Islet of Langerhans (tissue), 1 donor: ENCODE measurements around the gene ALDH8A1.

Source experiments
- FAIRE-seq: peaks from one replicate; lab custom pipeline; 2011; peaks lifted over from hg19 to GRCh38; lab: Jason Lieb, UNC

Gene ALDH8A1

DNA sequence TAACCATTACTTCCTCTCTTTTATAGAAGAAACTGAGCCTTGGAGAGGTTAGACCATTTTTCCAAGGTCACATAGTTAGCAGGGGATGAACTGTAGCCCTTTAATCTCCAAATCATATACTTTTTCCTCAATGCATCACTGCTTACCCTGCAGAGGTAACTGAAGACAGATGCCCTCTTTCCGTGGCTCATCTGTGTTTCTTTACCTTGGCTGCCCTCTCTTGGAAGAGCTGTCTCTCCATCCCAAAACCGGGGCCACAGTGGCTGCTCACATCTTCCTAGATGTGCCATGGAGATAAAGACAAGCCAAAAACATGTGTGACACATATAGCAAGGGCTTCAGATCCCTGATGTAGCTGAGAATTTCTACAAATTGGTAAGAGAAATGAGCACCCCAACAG lies 581 bp upstream of the ALDH8A1 start:
- no peak for FAIRE-seq

DNA sequence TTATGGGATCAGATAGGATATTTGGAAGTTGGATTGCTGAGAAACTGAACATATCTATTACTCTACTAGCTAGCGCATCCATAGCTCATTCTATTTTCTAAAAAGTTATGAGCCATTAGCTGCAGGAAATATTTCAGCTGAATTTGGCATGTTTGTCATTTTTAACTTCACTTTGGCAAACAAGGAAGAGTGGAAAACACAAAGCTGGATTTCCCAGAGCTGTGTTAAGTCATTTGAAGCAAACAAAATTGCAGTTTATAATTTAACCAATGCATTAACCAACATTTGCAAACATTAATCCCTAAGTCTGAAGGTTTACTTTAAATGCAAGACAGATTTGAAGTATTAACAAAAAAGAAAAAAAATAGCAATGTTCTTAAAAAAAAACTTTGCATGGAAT lies 1.2 kb downstream of the ALDH8A1 start:
- no peak for FAIRE-seq

DNA sequence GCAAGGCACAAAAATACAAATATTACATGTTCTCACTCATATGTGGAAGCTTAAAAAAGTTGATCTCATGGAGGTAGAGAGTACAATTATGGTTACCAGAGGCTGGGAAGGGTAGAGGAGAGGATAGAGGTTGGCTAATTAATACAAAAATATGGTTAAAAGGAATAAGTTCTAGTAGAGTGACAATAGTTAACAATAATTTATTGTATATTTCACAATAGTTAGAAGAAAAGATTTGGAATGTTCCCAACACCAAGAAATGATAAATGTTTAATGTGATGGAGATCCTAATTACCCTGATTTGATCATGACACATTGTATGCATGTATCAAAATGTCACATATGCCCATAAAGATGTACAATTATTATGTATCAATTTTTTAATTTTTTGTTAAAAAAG lies 1.8 kb downstream of the ALDH8A1 start:
- FAIRE-seq, result no peak

DNA sequence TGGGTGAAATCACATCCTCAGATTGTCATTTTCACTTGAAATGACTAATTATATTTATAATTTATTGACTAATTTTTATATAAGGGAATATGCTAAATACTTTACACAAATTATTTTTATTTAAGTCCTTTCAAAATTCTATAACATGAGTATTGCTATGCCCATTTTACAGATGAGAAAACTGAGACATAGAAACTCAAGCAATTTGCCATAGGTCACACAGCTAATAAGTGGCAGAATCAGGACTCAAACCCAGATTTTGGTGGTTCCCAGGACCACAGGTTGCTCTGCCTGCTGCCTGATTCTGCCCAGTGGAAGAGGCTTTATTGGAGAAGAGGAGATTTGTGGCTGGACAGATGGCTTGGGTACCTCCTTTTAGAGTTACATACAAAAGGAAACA lies 4.9 kb downstream of the ALDH8A1 start:
- no peak for FAIRE-seq

DNA sequence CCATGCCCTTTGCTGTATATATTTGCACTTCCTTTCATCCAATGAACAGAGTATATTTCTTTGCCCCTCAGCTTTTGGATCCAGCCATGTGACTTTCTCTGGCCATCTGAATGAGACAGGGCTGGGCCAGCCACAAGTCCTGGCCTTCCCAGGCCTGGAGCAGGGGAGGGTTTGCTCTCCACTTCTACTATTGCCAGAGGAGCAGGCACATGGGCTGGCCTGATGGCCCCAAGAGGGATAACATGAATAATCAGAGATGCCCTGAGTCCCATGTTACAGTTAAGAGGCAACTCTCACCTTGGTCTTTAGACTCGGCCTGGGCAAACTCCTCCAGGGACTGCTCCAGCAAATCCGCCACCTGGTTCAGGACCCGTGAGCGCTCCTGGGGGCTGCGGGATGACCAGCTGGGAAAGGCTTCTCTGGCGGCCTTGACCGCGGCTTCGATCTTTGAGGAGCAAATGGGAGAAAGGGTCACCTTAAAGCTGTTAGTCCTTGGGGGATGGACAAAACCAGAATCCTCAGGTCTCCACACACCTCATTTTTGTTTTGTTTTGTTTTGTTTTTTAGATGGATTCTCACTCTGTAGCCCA lies 6.3 kb downstream of the ALDH8A1 start:
- FAIRE-seq, result no peak

DNA sequence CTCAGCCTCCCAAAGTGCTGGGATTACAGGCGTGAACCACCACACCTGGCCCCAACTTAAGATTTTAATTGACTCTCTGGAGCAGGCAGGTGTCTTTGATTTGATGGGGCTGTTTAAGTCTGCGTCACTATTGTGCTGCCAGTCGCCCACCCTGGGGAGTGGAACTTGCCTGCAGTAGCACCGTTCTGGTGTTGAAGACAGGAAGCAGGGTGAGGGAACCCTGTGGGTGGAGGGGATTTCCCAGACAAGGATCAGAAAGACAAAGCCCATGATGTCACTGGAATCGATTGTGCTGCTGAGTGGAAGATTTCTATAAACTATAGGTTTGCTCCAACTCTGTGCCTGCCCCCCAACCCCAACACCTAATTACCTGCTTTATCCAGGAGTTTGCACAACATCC lies 11.0 kb downstream of the ALDH8A1 start:
- FAIRE-seq, result no peak

DNA sequence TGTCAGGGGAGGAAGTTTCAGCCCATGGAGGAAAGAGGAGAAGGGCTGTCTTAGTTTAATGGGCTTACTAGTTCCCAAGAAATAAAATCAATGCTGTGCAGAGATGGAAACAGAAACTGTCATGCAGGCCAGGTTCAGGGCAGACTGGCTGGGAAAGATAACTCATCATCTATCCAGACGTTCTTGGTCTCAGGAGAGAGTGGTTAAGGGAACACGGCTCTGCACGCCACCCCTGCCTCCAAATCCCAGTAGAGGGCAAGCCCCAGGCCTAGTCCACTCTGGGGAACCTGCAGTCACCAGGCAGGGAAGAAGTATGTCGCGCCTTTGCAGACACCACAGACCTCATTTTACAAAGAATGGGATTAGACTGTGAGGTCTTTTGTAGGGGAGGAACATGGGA lies 12.5 kb downstream of the ALDH8A1 start:
- FAIRE-seq, result no peak

DNA sequence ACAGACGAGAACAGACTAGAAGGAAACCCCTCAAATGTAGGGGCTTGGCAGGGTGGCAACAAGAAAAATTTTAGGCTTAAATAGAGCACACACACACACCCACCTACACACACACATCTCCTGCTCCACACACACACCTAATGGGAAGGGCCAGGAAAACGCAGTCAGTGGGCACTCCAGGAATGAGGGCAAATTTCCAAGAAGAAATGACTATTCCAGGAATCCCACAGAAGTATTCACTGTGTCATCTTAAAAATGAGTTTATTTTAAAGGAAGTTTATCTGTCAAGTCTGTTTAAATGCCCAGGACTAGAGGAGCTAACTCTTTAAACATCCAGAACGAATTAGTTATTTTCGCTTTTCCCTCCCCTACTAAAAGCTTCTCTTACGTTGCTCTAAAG lies 13.0 kb downstream of the ALDH8A1 start:
- no peak for FAIRE-seq

DNA sequence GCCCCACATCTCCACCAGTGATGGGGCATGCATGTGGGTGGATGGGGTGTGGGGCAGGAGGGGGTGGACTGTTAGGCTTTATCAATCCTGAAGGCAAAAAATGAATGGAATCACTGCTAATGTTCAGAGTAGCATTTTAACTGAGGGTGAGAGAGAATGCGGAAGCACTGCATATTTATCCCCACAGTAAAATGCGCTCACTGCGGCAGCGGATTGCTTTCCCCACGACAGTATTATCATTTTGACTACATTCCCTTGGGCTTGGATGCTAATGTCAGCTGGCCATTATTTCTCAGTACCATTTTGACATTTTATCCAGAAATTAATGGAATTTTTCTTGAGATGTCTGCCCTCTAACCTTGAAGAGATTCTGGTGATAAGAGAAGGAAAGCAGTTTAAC lies 13.4 kb downstream of the ALDH8A1 start:
- FAIRE-seq, result no peak

DNA sequence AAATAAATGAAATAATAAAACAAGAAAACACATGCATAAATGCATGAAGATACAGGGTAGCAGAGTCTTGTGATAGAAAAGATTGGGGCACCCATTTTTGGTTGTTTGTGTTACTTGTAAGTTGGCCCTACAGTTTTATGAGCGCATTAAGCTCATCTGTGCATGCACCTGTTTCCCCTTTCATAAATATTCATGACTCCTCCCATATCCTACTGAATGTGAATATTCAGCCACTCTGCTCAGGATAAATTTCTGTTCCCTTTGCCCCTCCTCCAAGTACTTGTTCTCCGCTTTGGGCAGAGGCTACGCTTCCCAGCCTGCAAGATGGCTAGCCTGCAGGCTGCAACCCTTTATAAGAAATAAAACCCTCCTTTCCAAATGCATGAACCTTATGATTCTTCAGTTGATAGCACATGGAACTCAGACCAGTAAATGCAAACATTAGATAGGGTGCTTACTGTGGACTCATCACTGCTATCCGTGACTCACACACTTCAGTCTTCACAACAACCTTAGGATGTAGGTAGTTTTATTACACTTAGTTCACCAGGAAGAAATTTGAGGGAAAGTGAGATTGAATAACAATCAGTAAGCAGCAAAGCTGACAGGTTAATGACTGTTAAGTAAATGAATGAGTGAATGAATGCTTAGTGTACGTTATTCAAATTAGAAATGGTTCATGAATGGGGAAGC lies 15.0 kb downstream of the ALDH8A1 start:
- no peak for FAIRE-seq

DNA sequence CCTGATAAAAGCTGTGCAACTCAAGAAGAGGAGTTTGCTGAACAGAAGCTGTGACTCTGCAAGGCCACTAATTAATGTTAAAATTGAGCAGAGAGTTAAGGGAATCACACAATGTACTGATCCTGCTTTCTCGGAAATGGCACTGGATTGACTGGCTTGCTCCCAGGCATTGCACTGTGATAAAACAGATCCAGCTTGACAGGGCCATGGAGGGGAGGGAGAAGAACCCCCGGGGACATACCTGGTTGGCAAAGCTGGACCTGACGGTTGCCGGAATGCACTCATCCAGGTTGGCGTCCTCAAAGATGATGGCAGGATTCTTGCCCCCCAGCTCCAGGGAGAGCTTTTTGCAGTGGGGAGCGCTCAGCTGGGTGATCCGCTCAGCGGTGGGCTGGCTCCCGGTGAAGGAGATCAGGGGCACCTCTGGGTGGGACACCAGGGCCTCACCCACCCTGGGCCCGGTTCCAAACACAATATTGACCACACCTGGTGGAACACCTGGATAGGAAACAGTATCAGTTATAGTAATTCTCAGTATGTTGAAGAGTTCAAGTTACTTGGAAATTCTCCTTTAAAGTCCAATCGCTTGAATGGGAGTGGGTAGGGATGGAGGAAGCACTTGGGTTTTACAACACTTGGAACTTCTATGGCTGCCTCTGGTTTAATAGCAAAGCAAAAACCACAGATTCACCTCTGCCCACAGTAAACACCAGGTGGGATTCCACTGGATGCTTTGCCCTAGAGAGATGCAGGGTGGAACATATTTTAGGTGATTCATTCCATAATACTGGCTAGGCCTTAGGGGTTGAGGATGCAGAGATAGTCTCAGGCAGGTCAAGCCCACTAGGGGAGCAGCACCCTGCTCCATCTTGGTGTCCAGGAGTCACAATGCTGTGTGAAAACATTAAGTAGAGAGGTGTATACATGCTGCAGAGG lies 17.1 kb downstream of the ALDH8A1 start:
- no peak for FAIRE-seq

DNA sequence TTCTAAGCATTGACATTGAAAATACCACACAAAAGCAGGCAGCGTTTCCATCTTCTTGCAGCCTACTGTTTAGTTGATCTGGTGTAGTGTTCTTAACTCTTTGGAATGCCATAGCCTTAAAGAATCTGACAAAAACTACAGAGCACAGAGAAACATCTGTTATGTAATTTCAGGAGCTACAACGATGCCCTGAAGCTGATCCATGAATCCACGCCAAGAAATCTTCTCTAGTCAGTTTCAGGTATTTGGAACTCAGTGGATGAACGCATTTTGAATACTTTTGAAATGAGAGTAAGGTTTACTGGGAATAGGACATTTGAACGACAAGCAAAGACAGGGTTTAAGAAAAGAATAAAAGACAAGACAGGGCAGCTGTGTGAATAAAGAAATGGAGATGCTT lies 17.8 kb downstream of the ALDH8A1 start:
- FAIRE-seq, result no peak

DNA sequence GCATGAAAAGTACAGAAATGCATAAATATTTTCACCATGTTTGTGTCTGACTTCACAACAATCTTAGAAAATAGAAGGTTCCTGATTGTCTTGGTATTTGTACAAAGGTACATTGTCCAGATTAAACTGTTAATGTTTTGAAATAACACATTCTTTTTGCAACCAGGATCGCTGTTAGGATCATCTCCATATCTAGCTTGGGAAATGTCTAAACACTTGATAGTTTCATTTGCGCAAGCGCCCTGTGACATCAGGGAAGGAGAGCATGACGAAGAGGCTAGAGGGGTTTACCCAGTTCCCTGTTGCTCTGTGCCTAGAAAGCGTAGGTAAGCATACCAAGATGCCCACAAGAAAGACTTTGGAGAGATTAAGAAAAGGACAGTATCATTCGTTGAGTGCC lies 19.4 kb downstream of the ALDH8A1 start:
- no peak for FAIRE-seq

DNA sequence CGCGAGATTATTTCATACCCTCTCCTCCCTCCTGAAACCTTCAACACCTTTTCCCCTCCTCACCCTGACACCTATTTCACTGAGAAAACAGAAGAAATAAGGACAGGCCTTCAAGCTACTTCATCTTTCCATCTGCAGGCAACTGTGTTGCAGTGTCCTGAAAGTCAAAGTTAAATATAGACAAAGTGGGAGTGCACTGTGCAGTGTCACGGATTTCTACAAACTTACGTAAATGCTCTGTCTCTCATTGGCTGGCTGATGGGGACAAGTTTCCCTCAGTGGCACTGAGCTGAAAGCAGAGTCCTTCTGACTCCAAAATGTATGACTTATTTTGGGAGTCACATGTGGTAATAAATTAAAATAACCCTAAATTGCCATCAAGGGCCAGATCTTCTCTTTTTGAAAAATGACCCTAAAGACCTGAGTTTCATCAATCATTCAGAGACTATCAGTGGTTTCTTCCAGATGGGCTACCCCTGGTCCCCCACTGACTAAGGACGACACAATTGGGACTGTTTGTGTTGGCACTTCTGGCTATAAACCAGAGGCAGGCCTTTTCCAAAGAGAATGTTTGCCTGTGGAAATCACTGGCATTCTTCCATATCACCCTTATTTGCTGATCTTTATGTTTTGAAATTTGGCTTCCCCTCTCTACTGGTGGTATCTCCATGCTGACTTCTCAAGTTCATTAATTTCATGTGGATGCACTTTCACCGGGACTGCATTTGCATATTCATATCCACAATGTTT lies 21.6 kb downstream of the ALDH8A1 start:
- FAIRE-seq, result no peak

DNA sequence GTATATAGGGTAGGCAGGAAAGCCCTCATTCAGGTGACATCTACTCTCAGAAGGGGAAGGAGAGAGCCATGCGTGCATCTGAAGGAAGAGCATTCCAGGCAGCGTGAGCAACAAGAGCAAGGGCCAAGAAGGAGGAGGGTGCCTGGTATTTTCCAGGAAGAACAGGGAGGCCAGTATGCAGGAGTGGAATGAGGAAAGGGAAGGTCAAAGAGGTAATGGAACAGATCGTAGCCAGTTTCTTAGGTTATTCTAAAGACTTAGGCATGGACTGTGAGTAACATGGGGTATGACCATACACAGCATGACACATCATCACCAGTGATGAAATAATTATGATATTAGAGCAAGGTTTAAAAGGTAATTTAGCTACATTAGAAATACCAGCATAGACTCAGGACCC lies 24.1 kb downstream of the ALDH8A1 start:
- FAIRE-seq, result no peak

DNA sequence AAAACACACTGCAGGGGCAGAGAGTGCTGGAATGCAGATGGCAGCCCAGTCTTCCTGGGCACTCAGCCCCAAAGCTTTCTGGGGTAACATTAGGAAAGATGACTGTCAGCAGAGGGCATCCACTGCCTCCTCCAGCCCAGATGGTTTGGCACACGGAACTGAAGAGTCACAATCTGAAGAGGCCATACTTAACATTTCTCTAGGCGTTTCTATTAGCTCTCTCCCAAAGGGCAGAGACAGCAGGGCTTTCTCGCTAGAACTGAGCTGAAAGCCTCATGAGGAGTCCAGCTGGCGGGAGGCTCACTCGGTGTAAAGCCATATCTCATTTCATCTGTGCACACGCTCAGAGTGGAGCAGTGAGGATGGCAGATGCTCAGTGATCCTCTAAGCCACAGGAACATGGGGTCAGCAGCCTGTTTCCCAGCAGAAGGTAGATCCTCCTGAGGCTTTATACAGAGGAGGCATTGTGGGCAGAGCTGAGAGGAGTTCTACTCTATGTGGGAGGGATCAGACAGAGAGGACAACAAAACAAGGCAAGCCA lies 28.1 kb downstream of the ALDH8A1 start:
- FAIRE-seq, result no peak

DNA sequence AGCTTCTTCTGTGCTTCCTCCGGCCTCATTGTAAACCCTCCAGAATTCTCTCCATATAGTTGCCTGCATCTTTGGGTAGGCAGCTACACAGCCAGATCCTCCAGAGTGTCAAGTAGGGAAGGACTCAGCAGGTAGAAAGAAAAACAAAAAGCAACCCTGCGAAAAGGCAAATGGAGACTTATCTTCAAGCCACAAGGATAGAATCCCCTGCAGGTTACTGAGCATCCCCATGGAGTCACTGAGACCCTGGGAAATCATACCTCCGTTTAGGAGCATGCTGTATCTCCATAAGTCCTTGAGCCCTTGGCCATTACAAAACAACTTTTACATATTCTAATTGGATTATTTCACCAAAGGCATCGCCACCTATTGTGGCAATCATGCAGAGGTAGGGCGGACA lies 28.6 kb downstream of the ALDH8A1 start:
- no peak for FAIRE-seq

DNA sequence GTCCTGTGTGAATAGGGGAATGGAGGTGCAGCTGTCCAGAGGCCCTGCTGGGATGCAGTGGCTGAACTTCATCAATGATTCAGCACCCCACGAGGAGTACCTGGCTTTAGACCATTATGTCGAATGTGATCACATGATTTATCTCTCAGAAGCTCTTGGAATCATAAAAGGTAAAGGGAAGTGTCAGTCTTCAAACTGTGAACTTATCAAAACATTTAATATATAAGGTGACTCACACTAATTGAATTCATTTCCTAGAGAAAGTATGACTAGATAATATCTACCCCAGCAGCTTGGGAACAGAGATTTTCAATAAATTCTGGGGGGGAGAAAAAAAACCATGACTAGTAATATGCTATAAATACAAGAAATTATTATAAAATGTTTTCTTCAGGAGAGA lies 29.5 kb downstream of the ALDH8A1 start:
- no peak for FAIRE-seq

DNA sequence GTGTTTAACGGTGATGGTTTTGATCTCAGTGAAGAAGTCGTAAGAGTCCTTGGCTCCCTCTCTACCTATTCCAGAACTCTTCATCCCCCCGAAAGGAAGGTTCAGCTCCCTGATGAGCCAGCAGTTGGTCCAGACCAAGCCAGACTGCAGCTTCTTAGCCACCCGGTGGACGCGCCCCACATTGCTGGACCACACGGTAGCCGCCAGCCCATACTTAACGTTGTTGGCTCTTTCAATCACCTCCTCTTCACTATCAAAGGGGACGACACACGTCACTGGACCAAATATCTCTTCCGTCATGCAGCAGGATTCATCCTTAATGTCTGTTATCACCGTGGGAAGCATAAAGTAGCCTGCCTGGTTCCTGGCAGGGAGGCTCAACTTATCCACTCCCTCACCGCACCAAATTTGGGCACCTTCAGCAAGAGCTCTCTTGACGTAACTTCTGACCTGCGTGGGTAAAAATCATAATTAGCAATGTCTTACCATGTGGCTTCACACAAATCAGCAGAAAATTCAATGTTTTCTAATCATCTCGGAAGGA lies 31.4 kb downstream of the ALDH8A1 start:
- no peak for FAIRE-seq

DNA sequence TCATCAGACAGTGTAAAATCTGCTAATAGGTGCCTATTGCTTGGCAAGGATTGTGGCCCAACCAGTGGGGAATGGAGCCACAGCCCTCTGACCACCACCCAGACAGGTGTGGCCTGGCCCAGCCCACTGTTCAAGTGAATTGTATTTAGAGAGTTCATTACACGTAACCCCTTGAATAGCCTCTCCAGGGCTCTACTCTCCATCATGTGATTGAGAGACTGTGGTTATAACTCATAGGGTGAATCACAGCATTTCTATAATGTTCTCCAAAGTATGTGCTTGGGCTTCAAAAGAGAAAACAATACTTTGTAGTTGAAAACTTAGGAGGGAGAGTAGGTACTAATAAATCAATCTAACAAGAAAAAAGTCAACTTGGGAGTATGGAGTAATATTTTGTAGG lies 38.4 kb downstream of the ALDH8A1 start:
- no peak for FAIRE-seq

DNA sequence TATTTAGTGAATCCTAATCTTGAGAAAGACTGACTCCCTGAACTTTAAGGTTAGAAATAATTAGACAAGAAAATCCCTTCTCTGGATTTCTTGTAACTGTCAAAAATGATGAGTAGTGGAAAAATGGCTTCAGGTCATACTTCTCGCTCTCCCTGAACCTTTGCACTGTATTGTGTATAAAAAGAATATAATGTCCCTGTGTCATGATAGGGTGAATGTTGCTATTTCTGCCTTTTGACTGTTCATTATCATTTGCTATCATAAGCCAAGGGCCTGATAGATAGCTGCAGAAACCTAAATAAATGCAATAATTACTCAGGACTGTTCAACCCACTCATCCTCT lies 39.3 kb downstream of the ALDH8A1 start:
- no peak for FAIRE-seq
